H1 (cell line): Measurements from ENCODE around the gene CEP72. TPM values are rescaled to one million over a fixed set of nuclear protein-coding genes. Genes with fewer than 3 reads are reported as not detected.

Experiments used
- CTCF ChIA-PET: fragments of 300-600 bp; sonication (Branson Sonifier 250); formaldehyde crosslinking; loops from one replicate; lab custom pipeline; 2021; ENCODE audit not compliant: partially characterized antibody; lab: Charles Lee
- POLR2A ChIA-PET: fragments of 300-600 bp; sonication (Branson Sonifier 250); formaldehyde crosslinking; loops from one replicate; lab custom pipeline; 2021; ENCODE audit warnings: inconsistent platforms; ENCODE audit not compliant: partially characterized antibody; lab: Charles Lee
- DNase-seq, 2 experiments: peaks; one replicate each; pipeline versions ENCODE4 v3.0.0 to v3.0.0-alpha.2; 2010 to 2022; ENCODE audit warnings: low spot score in 2 of 2, low read depth in 1 of 2, mixed read lengths in 1 of 2
- FAIRE-seq: peaks from 2 replicates; lab custom pipeline; 2011; peaks lifted over from hg19 to GRCh38; lab: Jason Lieb, UNC
- H2AFZ ChIP-seq: 2 replicates; pipeline ENCODE4 v1.8.1; 2012; ENCODE audit warnings: low read length, inconsistent platforms
- H2AK5ac ChIP-seq: 2 replicates; pipeline ENCODE4 v1.6.1; 2013; ENCODE audit warnings: low read depth, low read length
- H2BK120ac ChIP-seq: replicated peaks from 2 replicates; pipeline ENCODE3; 2013; ENCODE audit warnings: low read depth, low read length, inconsistent platforms
- H2BK12ac ChIP-seq: 2 replicates; pipeline ENCODE4 v1.6.1; 2013; ENCODE audit warnings: low read depth, low read length
- H2BK15ac ChIP-seq: 2 replicates; pipeline ENCODE4 v1.6.1; 2013; ENCODE audit warnings: low read length
- H2BK20ac ChIP-seq: 2 replicates; pipeline ENCODE4 v1.6.1; 2013; ENCODE audit warnings: low read length
- H2BK5ac ChIP-seq: 2 replicates; pipeline ENCODE4 v1.6.1; 2013; ENCODE audit warnings: low read depth, low read length
- H3K14ac ChIP-seq: 2 replicates; pipeline ENCODE4 v1.6.1; 2013; ENCODE audit warnings: inconsistent platforms; ENCODE audit not compliant: insufficient read length
- H3K18ac ChIP-seq: 2 replicates; pipeline ENCODE4 v1.6.1; 2013; ENCODE audit warnings: low read length; ENCODE audit errors: extremely low read depth
- H3K23ac ChIP-seq: 2 replicates; pipeline ENCODE4 v1.6.1; 2013; ENCODE audit warnings: inconsistent platforms; ENCODE audit not compliant: insufficient read length
- H3K23me2 ChIP-seq: 2 replicates; pipeline ENCODE4 v1.6.1; 2013; ENCODE audit warnings: low read depth, low read length
- H3K27ac ChIP-seq: 2 replicates; pipeline ENCODE4 v1.6.1; 2011; ENCODE audit warnings: low read depth, low read length, inconsistent platforms
- H3K27me3 ChIP-seq, 4 experiments: replicated peaks in 1 of 4; 1 replicate in 1 of 4; 2 replicates in 3 of 4; pipeline versions ENCODE4 v1.6.1 to v1.8.1; 2011 to 2013; ENCODE audit warnings: low read length in 3 of 4, mild to moderate bottlenecking in 3 of 4, inconsistent platforms in 2 of 4, mixed read lengths in 2 of 4, moderate library complexity in 1 of 4; ENCODE audit not compliant: control insufficient read depth in 3 of 4, insufficient read depth in 3 of 4; ENCODE audit errors: extremely low read depth in 1 of 4
- H3K36me3 ChIP-seq, 4 experiments: 2 replicates each; pipeline versions ENCODE4 v1.6.1 to v1.8.1; 2011 to 2013; ENCODE audit warnings: mild to moderate bottlenecking in 4 of 4, low read length in 3 of 4, moderate library complexity in 2 of 4, control low read depth in 1 of 4, inconsistent platforms in 1 of 4; ENCODE audit not compliant: insufficient read depth in 4 of 4, control insufficient read depth in 2 of 4
- H3K4ac ChIP-seq: replicated peaks from 2 replicates; pipeline ENCODE3; 2013; ENCODE audit warnings: low read length, low read depth, mixed read lengths, inconsistent platforms; ENCODE audit not compliant: insufficient read length
- H3K4me1 ChIP-seq, 4 experiments: replicated peaks in 1 of 4; 1 replicate in 1 of 4; 2 replicates in 3 of 4; pipeline versions ENCODE4 v1.6.1 to v1.8.1; 2011 to 2013; ENCODE audit warnings: low read length in 3 of 4, inconsistent platforms in 2 of 4, mixed read lengths in 1 of 4; ENCODE audit not compliant: insufficient read depth in 4 of 4, control insufficient read depth in 3 of 4
- H3K4me2 ChIP-seq, 2 experiments: 2 replicates each; pipeline versions ENCODE4 v1.6.1 to v1.8.1; 2011 to 2013; ENCODE audit warnings: low read depth in 2 of 2, low read length in 2 of 2, control low read depth in 1 of 2, inconsistent platforms in 1 of 2, mild to moderate bottlenecking in 1 of 2; ENCODE audit not compliant: insufficient read depth in 1 of 2
- H3K4me3 ChIP-seq, 4 experiments: fragments of 200-600, 300-600 bp in 1 of 4; sonication (generic), shearing (Covaris generic), sonication (Bioruptor Twin) in 1 of 4; 2 replicates each; pipeline versions ENCODE4 v1.5.1 to v1.8.1; 2011 to 2016; ENCODE audit warnings: low read length in 4 of 4, low read depth in 3 of 4, control low read depth in 2 of 4, inconsistent platforms in 2 of 4, mild to moderate bottlenecking in 2 of 4, mixed read lengths in 1 of 4, moderate library complexity in 1 of 4; ENCODE audit not compliant: insufficient read depth in 2 of 4; ENCODE audit errors: extremely low read depth in 1 of 4
- H3K56ac ChIP-seq: replicated peaks from 2 replicates; pipeline ENCODE3; 2013; ENCODE audit warnings: low read depth, mild to moderate bottlenecking, mixed read lengths, low read length, inconsistent platforms; ENCODE audit not compliant: insufficient read length
- H3K79me1 ChIP-seq: 2 replicates; pipeline ENCODE4 v1.6.1; 2013; ENCODE audit warnings: low read depth, low read length, control low read depth
- H3K79me2 ChIP-seq, 2 experiments: 2 replicates each; pipeline versions ENCODE4 v1.6.1 to v1.8.1; 2012 to 2013; ENCODE audit warnings: low read length in 2 of 2, mild to moderate bottlenecking in 2 of 2, inconsistent platforms in 1 of 2; ENCODE audit not compliant: insufficient read depth in 2 of 2, control insufficient read depth in 1 of 2
- H3K9ac ChIP-seq, 4 experiments: replicated peaks in 1 of 4; 1 replicate in 1 of 4; 2 replicates in 3 of 4; pipeline versions ENCODE4 v1.6.1 to v1.8.1; 2011 to 2013; ENCODE audit warnings: low read depth in 3 of 4, low read length in 3 of 4, control low read depth in 2 of 4, mild to moderate bottlenecking in 2 of 4, moderate library complexity in 2 of 4, inconsistent platforms in 1 of 4; ENCODE audit errors: extremely low read depth in 1 of 4
- H3K9me3 ChIP-seq, 2 experiments: 2 replicates each; pipeline versions ENCODE4 v1.6.1 to v1.8.1; 2012 to 2013; ENCODE audit warnings: mild to moderate bottlenecking in 2 of 2, moderate library complexity in 2 of 2, control low read depth in 1 of 2, inconsistent platforms in 1 of 2, low read depth in 1 of 2, low read length in 1 of 2, mixed read lengths in 1 of 2; ENCODE audit not compliant: insufficient read depth in 2 of 2
- H4K20me1 ChIP-seq, 2 experiments: replicated peaks in 1 of 2; 2 replicates each; pipeline versions ENCODE3 to v1.8.1; 2011 to 2013; ENCODE audit warnings: inconsistent platforms in 2 of 2, low read length in 2 of 2, mild to moderate bottlenecking in 1 of 2; ENCODE audit not compliant: insufficient read depth in 2 of 2, control insufficient read depth in 1 of 2
- H4K5ac ChIP-seq: 2 replicates; pipeline ENCODE4 v1.6.1; 2013; ENCODE audit warnings: low read length, low read depth, mixed read lengths, inconsistent platforms; ENCODE audit not compliant: insufficient read length
- H4K8ac ChIP-seq: 2 replicates; pipeline ENCODE4 v1.8.0; 2013; ENCODE audit warnings: mild to moderate bottlenecking, moderate library complexity, low read length, inconsistent platforms; ENCODE audit not compliant: insufficient read depth; ENCODE audit errors: extremely low read depth
- H4K91ac ChIP-seq: replicated peaks from 2 replicates; pipeline ENCODE3; 2013; ENCODE audit warnings: low read length, mixed read lengths, inconsistent platforms; ENCODE audit not compliant: insufficient read length
- BCL11A ChIP-seq, 2 experiments: IDR thresholded peaks; one replicate each; pipeline ENCODE4 v1.6.1; 2011; ENCODE audit warnings: low read depth in 2 of 2, low read length in 2 of 2, mild to moderate bottlenecking in 2 of 2
- CHD2 ChIP-seq: IDR thresholded peaks from 2 replicates; pipeline ENCODE4 v1.6.1; 2012; ENCODE audit warnings: low read length, improper control_type of control experiment
- CREB1 ChIP-seq: IDR thresholded peaks from 2 replicates; pipeline ENCODE4 v1.6.1; 2012; ENCODE audit warnings: inconsistent platforms
- EGR1 ChIP-seq: IDR thresholded peaks from 2 replicates; pipeline ENCODE4 v1.6.1; 2011; ENCODE audit warnings: low read depth, low read length, borderline replicate concordance
- GTF2F1 ChIP-seq: IDR thresholded peaks from 2 replicates; pipeline ENCODE4 v1.6.1; 2012; ENCODE audit warnings: low read depth, low read length, improper control_type of control experiment, borderline replicate concordance
- HDAC2 ChIP-seq, 2 experiments: fragments of 300-600 bp in 1 of 2; sonication (generic) in 1 of 2; IDR thresholded peaks; 2 replicates each; pipeline ENCODE4 v1.6.1; 2011 to 2012; ENCODE audit warnings: low read depth in 2 of 2, low read length in 2 of 2, mild to moderate bottlenecking in 2 of 2, moderate library complexity in 2 of 2, borderline replicate concordance in 1 of 2, inconsistent platforms in 1 of 2
- HDAC6 ChIP-seq: IDR thresholded peaks from one replicate; pipeline ENCODE4 v1.7.1; 2012; ENCODE audit warnings: low read depth, mild to moderate bottlenecking, inconsistent platforms, low read length, moderate library complexity
- JUN ChIP-seq: IDR thresholded peaks from 2 replicates; pipeline ENCODE4 v1.6.1; 2011; ENCODE audit warnings: low read depth, mild to moderate bottlenecking, improper control_type of control experiment, low read length
- PHF8 ChIP-seq: fragments of 200-600 bp; sonication (generic); conservative IDR thresholded peaks from 2 replicates; pipeline ENCODE4 v1.7.1; 2012; ENCODE audit warnings: low read depth, mild to moderate bottlenecking, inconsistent platforms, low read length, moderate library complexity
- RFX5 ChIP-seq: IDR thresholded peaks from 2 replicates; pipeline ENCODE4 v1.6.1; 2011; ENCODE audit warnings: low read depth, low read length, improper control_type of control experiment, borderline replicate concordance
- SP4 ChIP-seq: IDR thresholded peaks from 2 replicates; pipeline ENCODE4 v1.6.1; 2012; ENCODE audit warnings: low read length, inconsistent platforms
- SRF ChIP-seq: IDR thresholded peaks from 2 replicates; pipeline ENCODE4 v1.6.1; 2011; ENCODE audit warnings: mild to moderate bottlenecking, low read depth, low read length, moderate library complexity
- TEAD4 ChIP-seq: IDR thresholded peaks from 2 replicates; pipeline ENCODE4 v1.6.1; 2012; ENCODE audit warnings: low read depth, low read length, inconsistent platforms, mixed read lengths
- WGBS, 2 experiments: shearing (Covaris generic) in 1 of 2; methylation state at CpG; one replicate each; pipeline versions ENCODE4 v1.1.6 to v1.1.7; 2013 to 2015; ENCODE audit warnings: low lambda C conversion rate in 2 of 2, mixed read lengths in 2 of 2, inconsistent platforms in 1 of 2, low coverage in 1 of 2, missing lambda C conversion rate in 1 of 2; ENCODE audit not compliant: insufficient replicate concordance in 2 of 2, insufficient coverage in 1 of 2, insufficient read length in 1 of 2; ENCODE audit errors: extremely low coverage in 1 of 2, missing lambda C conversion rate in 1 of 2; 5-methylcytosine and 5-hydroxymethylcytosine counted together
- polyA plus RNA-seq, 7 experiments: library from polyadenylated mRNA; depleted of rRNA in 3 of 7; stranded (reverse) in 5 of 7; unstranded in 2 of 7; fragments of >200 nt in 5 of 7; fragments of 200-250 nt in 2 of 7; gene quantifications; 1 replicate in 5 of 7; 2 replicates in 1 of 7; 4 replicates in 1 of 7; pipeline versions ENCODE4 v1.2.1 to v1.2.3, GENCODE V29; 2011 to 2013; ENCODE audit warnings: missing spikeins in 2 of 7, mixed read lengths in 2 of 7
- total RNA-seq: library from RNA; stranded (reverse); fragmentation: NEBNext Ultra II Directional; extraction: Animal tissue kit (Norgen Biotek cat#: 25700); gene quantifications from 2 replicates; pipeline ENCODE4 v1.2.1, GENCODE V29; 2021
- TF ChIP-seq, protein P1 (sequence below): IDR thresholded peaks from 2 replicates; pipeline ENCODE4 v1.6.1; 2012; ENCODE audit warnings: inconsistent platforms

The CEP72 gene
- total and polyA plus RNA-seq, 2 of the 8 experiments (the other 6 are each of a cell fraction or from before 2014, with no cell fraction given) = 13.1 to 19.6 TPM

DNA sequence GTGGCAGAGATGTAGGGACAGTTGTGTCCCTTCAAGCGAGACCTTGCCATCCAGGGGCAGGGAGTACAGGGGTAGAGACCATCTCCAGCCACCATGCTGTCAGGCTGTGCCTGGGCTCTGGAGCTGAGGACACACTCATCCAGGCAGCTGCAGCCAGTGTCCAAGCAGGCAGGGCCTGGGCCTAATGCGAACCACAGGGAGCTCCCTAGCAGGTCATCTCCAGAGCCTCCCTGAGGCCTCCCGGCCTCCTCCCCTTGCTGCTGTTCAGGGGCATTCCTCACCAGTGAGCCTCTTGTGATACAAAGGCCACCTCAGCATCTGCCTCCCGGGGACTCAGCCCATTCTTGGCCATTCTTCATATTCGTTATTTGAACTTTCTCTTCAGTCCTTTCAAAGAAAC, 46.0 kb downstream of the CEP72 start:
- H3K4me3 ChIP-seq = no peak overlapping the region
- DNase-seq (no peak), FAIRE-seq (no peak)
- H4K5ac ChIP-seq = no peak overlapping the region
- peaks cover 6 to 38% (median 28%) of the 10 kb centered on the region in 4 experiments; a peak in 7 of 8 replicates for H3K36me3 ChIP-seq
- peaks cover 2% of the 10 kb centered on the region for H3K79me1 ChIP-seq
- H2BK20ac ChIP-seq = no peak overlapping the region
- 91% methylated on average over 5 of the region's 5 CpGs; no CpG with 5 or more reads in 1 of the 2 experiments for whole genome bisulfite sequencing, 2 experiments
- H2AFZ ChIP-seq = no peak overlapping the region
- no peaks in the 10 kb centered on the region; a peak in 1 of 7 replicates for H3K27me3 ChIP-seq
- no peaks in the 10 kb centered on the region; a peak in 1 of 4 replicates for H3K9me3 ChIP-seq
- POLR2A ChIA-PET = interaction anchor here (1.0 kb wide), 1 partner anchor 15 kb away, joined by 3 read pairs; no protein-coding TSS in a partner anchor
- H2BK12ac ChIP-seq = no peak overlapping the region
- H4K8ac ChIP-seq = no peak overlapping the region
- H2BK5ac ChIP-seq = no peak overlapping the region
- no peak overlapping the region for H3K23ac ChIP-seq
- no peaks in the 10 kb centered on the region; the same call in 1 of the 2 replicates for H3K23me2 ChIP-seq
- H3K4me1 ChIP-seq = no peaks in the 10 kb centered on the region
- H4K91ac ChIP-seq = no peak overlapping the region
- H3K14ac ChIP-seq = no peak overlapping the region
- no peak overlapping the region for H3K27ac ChIP-seq
- no peak overlapping the region for H2AK5ac ChIP-seq
- H3K56ac ChIP-seq = no peak overlapping the region
- CTCF ChIA-PET = interaction anchor here (0.8 to 1.4 kb wide), 3 partner anchors 13 to 212 kb away, joined by 4 read pairs; no protein-coding TSS in a partner anchor
- no peak overlapping the region for H2BK15ac ChIP-seq
- H3K4ac ChIP-seq = no peak overlapping the region
- peaks cover 0 to 11% of the 10 kb centered on the region in 2 experiments for H4K20me1 ChIP-seq
- no peak overlapping the region for H3K9ac ChIP-seq
- H3K79me2 ChIP-seq = no peaks in the 10 kb centered on the region
- no peak overlapping the region for H3K18ac ChIP-seq
- H2BK120ac ChIP-seq = no peak overlapping the region
- H3K4me2 ChIP-seq = no peak overlapping the region
- TF ChIP-seq HDAC6 = no peak
- TF ChIP-seq TEAD4 = no peak
- no peak for TF ChIP-seq JUN
- no peak for TF ChIP-seq PHF8
- TF ChIP-seq HDAC2 (IDR thresholded peaks at IDR 0.05; ENCODE audit: borderline replicate concordance in 1 of 2, low read depth in 2 of 2, low read length in 2 of 2) = no peak
- no peak for TF ChIP-seq BCL11A (IDR thresholded peaks at IDR 0.05; ENCODE audit: low read depth in 2 of 2, low read length in 2 of 2)
- TF ChIP-seq, protein P1, sequence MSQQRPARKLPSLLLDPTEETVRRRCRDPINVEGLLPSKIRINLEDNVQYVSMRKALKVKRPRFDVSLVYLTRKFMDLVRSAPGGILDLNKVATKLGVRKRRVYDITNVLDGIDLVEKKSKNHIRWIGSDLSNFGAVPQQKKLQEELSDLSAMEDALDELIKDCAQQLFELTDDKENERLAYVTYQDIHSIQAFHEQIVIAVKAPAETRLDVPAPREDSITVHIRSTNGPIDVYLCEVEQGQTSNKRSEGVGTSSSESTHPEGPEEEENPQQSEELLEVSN = no peak
- no peak for TF ChIP-seq SRF
- no peak for TF ChIP-seq RFX5
- no peak for TF ChIP-seq CREB1
- no peak for TF ChIP-seq EGR1
- TF ChIP-seq SP4 = no peak
- TF ChIP-seq CHD2 = no peak
- TF ChIP-seq GTF2F1 = no peak
